Activated B cell treated with CpG ODN at 0.5 μM for 24 hours (primary cell): Measurements from ENCODE around the gene ASPA. TPM values are rescaled to one million over a fixed set of nuclear protein-coding genes. Genes with fewer than 3 reads are reported as not detected.
"Not testable (repeated sequence)": the region's sequence is repeated elsewhere in the genome, so short reads cannot be mapped to it uniquely, and the experiment has no call there.

Source experiments
- ATAC-seq: fragments of 200-7000 bp; cut with Tn5 transposase; one replicate; pipeline ENCODE4 v1.10.0; 2021; ENCODE audit warnings: low read depth, mild to moderate bottlenecking, moderate library complexity
- CTCF ChIA-PET: fragments of 350-600 bp; sonication (Branson Sonifier 250); formaldehyde crosslinking; loops from one replicate; lab custom pipeline; 2021; ENCODE audit warnings: antibody characterized with exemption; lab: Charles Lee
- POLR2A ChIA-PET: fragments of 350-600 bp; sonication (Branson Sonifier 250); formaldehyde crosslinking; loops from one replicate; lab custom pipeline; 2021; ENCODE audit warnings: antibody characterized with exemption; lab: Charles Lee
- DNase-seq: peaks from one replicate; pipeline ENCODE4 v3.0.0; 2022
- H3K27ac Mint-ChIP-seq: one replicate; pipeline ENCODE4 v1.8.0; 2020; ENCODE audit warnings: mixed read lengths
- H3K27me3 Mint-ChIP-seq: one replicate; pipeline ENCODE4 v1.8.0; 2021; ENCODE audit warnings: mixed read lengths
- H3K36me3 Mint-ChIP-seq: one replicate; pipeline ENCODE4 v1.8.0; 2021; ENCODE audit warnings: low read depth, mixed read lengths
- H3K4me1 Mint-ChIP-seq: one replicate; pipeline ENCODE4 v1.8.0; 2021; ENCODE audit warnings: mixed read lengths
- H3K4me3 Mint-ChIP-seq: one replicate; pipeline ENCODE4 v1.8.0; 2020; ENCODE audit warnings: mild to moderate bottlenecking, mixed read lengths
- H3K9me3 Mint-ChIP-seq: one replicate; pipeline ENCODE4 v1.8.0; 2020; ENCODE audit warnings: mixed read lengths
- CTCF ChIP-seq: fragments of 200-600 bp; IDR thresholded peaks from one replicate; pipeline ENCODE4 v1.8.0; 2022; ENCODE audit warnings: antibody characterized with exemption, mild to moderate bottlenecking
- intact Hi-C: fragments of 100-400 bp; cut with micrococcal nuclease; formaldehyde crosslinking; loops from one replicate; pipeline ENCODE4 v1.15.1; 2024
- total RNA-seq: library from RNA; stranded (reverse); gene quantifications from 2 replicates; pipeline ENCODE4 v1.2.3, GENCODE V29; 2022

Gene ASPA
- not detected in 2 replicates for total RNA-seq

GRCh38 chr17:3475812-3476610 is at the start of gene ASPA:
Gene ASPA (plus strand): TSS chr17:3475997. CDS start chr17:3476160, 163 bp downstream.
- ATAC-seq, result no peak
- intact Hi-C loops, result no loop called here
- Mint-ChIP-seq H3K36me3 (no peaks in the 10 kb centered on the region), H3K4me3 (peak within 1 kb of the TSS; percentile 45), H3K27me3 (peaks cover 11% of the 10 kb centered on the region), H3K4me1 (peaks cover 2% of the 10 kb centered on the region), H3K27ac (no peak within 1 kb of the TSS), H3K9me3 (no peaks in the 10 kb centered on the region)
- CTCF ChIA-PET, result no interaction called here
- DNase-seq, result no peak
- POLR2A ChIA-PET, result no interaction called here
- TF ChIP-seq CTCF, result no peak

GRCh38 chr17:3433215-3433614 is 42.6 kb upstream of the ASPA start:
- H3K4me3 Mint-ChIP-seq, CTCF ChIA-PET, H3K9me3 Mint-ChIP-seq, POLR2A ChIA-PET, H3K36me3 Mint-ChIP-seq, DNase-seq, ATAC-seq, intact Hi-C loops, H3K27ac Mint-ChIP-seq, H3K4me1 Mint-ChIP-seq: not testable (repeated sequence)
- H3K27me3 Mint-ChIP-seq, result peaks cover 17% of the 10 kb centered on the region

GRCh38 chr17:3433741-3434140 is 42.1 kb upstream of the ASPA start, which contains the start of gene OR1E2:
Gene OR1E2 (minus strand): TSS chr17:3433841. CDS start chr17:3433841, 0 bp downstream.
- no peaks in the 10 kb centered on the region for H3K36me3 Mint-ChIP-seq
- intact Hi-C loops, result no loop called here
- POLR2A ChIA-PET, result no interaction called here
- CTCF ChIA-PET, result no interaction called here
- ATAC-seq (no peak), DNase-seq (no peak)
- no peaks in the 10 kb centered on the region for H3K4me1 Mint-ChIP-seq
- H3K27ac Mint-ChIP-seq, result no peak within 1 kb of the TSS
- H3K27me3 Mint-ChIP-seq, result peaks cover 15% of the 10 kb centered on the region
- peaks cover 7% of the 10 kb centered on the region for H3K9me3 Mint-ChIP-seq
- TF ChIP-seq CTCF, result no peak
- no peak within 1 kb of the TSS for H3K4me3 Mint-ChIP-seq

GRCh38 chr17:3438368-3438767 is 37.4 kb upstream of the ASPA start:
- H3K27ac Mint-ChIP-seq, result no peak overlapping the region
- H3K36me3 Mint-ChIP-seq, result no peaks in the 10 kb centered on the region
- ATAC-seq, result no peak
- H3K4me3 Mint-ChIP-seq, result no peak overlapping the region
- no peak for DNase-seq
- peaks cover 14% of the 10 kb centered on the region for H3K27me3 Mint-ChIP-seq
- no peaks in the 10 kb centered on the region for H3K4me1 Mint-ChIP-seq
- intact Hi-C loops, result no loop called here
- H3K9me3 Mint-ChIP-seq, result no peaks in the 10 kb centered on the region
- CTCF ChIA-PET, result no interaction called here
- POLR2A ChIA-PET, result no interaction called here
- TF ChIP-seq CTCF, result no peak

GRCh38 chr17:3440451-3440850 is 35.3 kb upstream of the ASPA start:
- intact Hi-C loops, result no loop called here

More at GRCh38 chr17:3440451-3440850, 35.3 kb upstream of the ASPA start:
- DNase-seq (no peak), ATAC-seq (no peak)
- Mint-ChIP-seq H3K27me3 (peaks cover 13% of the 10 kb centered on the region), H3K4me1 (no peaks in the 10 kb centered on the region), H3K4me3 (no peak overlapping the region), H3K36me3 (no peaks in the 10 kb centered on the region), H3K27ac (no peak overlapping the region), H3K9me3 (no peaks in the 10 kb centered on the region)
- no peak for TF ChIP-seq CTCF
- CTCF ChIA-PET, result no interaction called here
- POLR2A ChIA-PET, result no interaction called here
